PC-9 (cell line): ENCODE data around the gene ANKRD13B. TPM values are rescaled to one million over a fixed set of nuclear protein-coding genes. Genes with fewer than 3 reads are reported as not detected.

Experiments
- BruUV-seq: library from RNA; stranded (reverse); fragments of 400-500 nt; replicated peaks from 2 replicates; lab custom pipeline; 2021; lab: Mats Ljungman, UMichigan
- CTCF ChIA-PET: fragments of 300-600 bp; sonication (Branson Sonifier 250); formaldehyde crosslinking; loops from one replicate; lab custom pipeline; 2022; ENCODE audit warnings: antibody characterized with exemption; lab: Charles Lee
- POLR2A ChIA-PET: fragments of 300-600 bp; sonication (Branson Sonifier 250); formaldehyde crosslinking; loops from one replicate; lab custom pipeline; 2022; ENCODE audit warnings: antibody characterized with exemption; ENCODE audit not compliant: unreplicated experiment; lab: Charles Lee
- DNase-seq, 2 experiments: peaks; one replicate each; pipeline versions ENCODE4 v3.0.0 to v3.0.0-alpha.2; 2015 to 2022; ENCODE audit warnings: mixed read lengths in 1 of 2
- H2AFZ ChIP-seq: fragments of 200-600 bp; sonication (generic); 2 replicates; pipeline ENCODE4 v1.8.1; 2017; ENCODE audit warnings: antibody characterized with exemption
- H3F3A ChIP-seq: fragments of 200-600 bp; sonication (generic); 2 replicates; pipeline ENCODE4 v1.8.1; 2017; ENCODE audit warnings: antibody characterized with exemption, mild to moderate bottlenecking, low read depth; ENCODE audit not compliant: insufficient read depth
- H3K27ac ChIP-seq: fragments of 200-600 bp; sonication (generic); 2 replicates; pipeline ENCODE4 v1.6.1; 2016; ENCODE audit warnings: mixed run types
- H3K27me3 ChIP-seq: fragments of 200-600 bp; sonication (generic); 2 replicates; pipeline ENCODE4 v1.6.1; 2016; ENCODE audit warnings: low read depth, mixed run types; ENCODE audit not compliant: insufficient read depth
- H3K36me3 ChIP-seq: fragments of 200-600 bp; sonication (generic); 2 replicates; pipeline ENCODE4 v1.6.1; 2016; ENCODE audit warnings: low read depth, mixed run types
- H3K4me1 ChIP-seq: fragments of 200-600 bp; sonication (generic); replicated peaks from 2 replicates; pipeline ENCODE4 v1.6.1; 2016; ENCODE audit warnings: mixed run types; ENCODE audit not compliant: insufficient read depth
- H3K4me2 ChIP-seq: fragments of 200-600 bp; sonication (generic); 2 replicates; pipeline ENCODE4 v1.6.1; 2017; ENCODE audit warnings: mixed run types
- H3K4me3 ChIP-seq: fragments of 200-600 bp; sonication (generic); 2 replicates; pipeline ENCODE4 v1.6.1; 2016; ENCODE audit warnings: mixed run types
- H3K79me2 ChIP-seq: fragments of 200-600 bp; sonication (generic); 2 replicates; pipeline ENCODE4 v1.6.1; 2017; ENCODE audit warnings: low read depth, mixed run types
- H3K9me2 ChIP-seq: fragments of 200-600 bp; sonication (generic); 2 replicates; pipeline ENCODE4 v1.8.1; 2017; ENCODE audit warnings: mild to moderate bottlenecking; ENCODE audit not compliant: insufficient read depth
- H3K9me3 ChIP-seq: fragments of 200-600 bp; sonication (generic); 2 replicates; pipeline ENCODE4 v1.8.1; 2016; ENCODE audit warnings: low read depth; ENCODE audit not compliant: insufficient read depth
- H4K20me1 ChIP-seq: fragments of 200-600 bp; sonication (generic); 2 replicates; pipeline ENCODE4 v1.8.1; 2017; ENCODE audit not compliant: insufficient read depth
- EZH2 ChIP-seq: fragments of 200-600 bp; sonication (generic); IDR thresholded peaks from 2 replicates; pipeline ENCODE4 v1.8.0; 2017; ENCODE audit warnings: antibody characterized with exemption, low read depth
- intact Hi-C: fragments of 100-400 bp; cut with micrococcal nuclease; formaldehyde crosslinking; loops from one replicate; pipeline ENCODE4 v1.10.0; 2022; ENCODE audit not compliant: unreplicated experiment
- total RNA-seq: library from RNA; stranded (reverse); gene quantifications from 2 replicates; pipeline ENCODE4 v1.2.3, GENCODE V29; 2021
- TF ChIP-seq, protein P1 (sequence below): fragments of 200-600 bp; sonication (generic); conservative IDR thresholded peaks from 2 replicates; pipeline ENCODE4 v1.6.1; 2017; ENCODE audit warnings: mixed run types, antibody characterized with exemption, mild to moderate bottlenecking, moderate library complexity

The ANKRD13B gene
- total RNA-seq, 1 experiment from 2014 or later: 28.4 TPM

DNA sequence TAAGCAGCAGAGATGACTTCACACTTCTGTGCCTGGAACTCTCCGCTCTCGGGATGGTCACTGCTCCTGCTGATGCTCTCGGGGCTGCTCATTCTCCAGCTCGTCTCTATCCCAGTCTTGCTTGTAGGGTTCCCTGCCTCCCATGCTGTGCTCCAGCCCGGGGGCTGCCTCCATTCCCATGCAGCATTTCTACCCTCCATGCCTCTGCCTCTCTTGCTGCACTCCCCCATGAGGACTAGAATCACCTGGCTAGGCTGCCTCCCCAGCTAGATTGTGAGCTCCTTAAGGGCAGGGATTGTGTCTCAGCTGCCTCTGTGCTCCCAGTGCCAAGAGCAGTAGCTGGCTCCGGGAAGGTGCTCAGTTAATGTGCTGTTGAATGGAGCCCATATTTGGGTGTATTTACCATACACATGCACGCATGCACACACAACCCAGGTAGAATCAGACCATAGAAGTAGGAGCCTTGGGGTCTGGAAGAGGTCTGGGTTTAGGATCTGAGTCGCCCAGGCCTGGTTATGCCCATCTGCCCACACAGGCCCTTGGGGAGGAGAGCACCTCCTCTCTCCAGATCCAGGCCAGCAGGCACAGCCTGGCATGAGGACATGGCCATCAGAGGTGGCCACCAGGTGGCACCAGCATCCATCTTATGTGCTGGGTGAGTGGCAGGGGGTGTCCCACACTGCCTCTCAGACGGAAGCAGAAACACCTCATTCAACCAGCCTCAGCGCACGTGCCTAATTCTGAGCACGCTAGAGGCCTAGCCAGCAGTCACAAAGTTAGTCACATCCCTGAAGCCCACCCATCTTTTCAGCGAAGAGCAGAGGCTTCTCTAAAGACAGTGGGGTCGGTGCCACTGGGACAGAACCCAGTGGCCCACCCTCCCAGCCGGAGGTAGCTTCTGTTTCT, 12.8 kb upstream of the ANKRD13B start:
- Histone ChIP-seq H3K4me2 (no peak overlapping the region), H3K79me2 (peaks cover 11% of the 10 kb centered on the region), H3K27ac (no peak overlapping the region), H2AFZ (no peak overlapping the region), H3K4me1 (no peaks in the 10 kb centered on the region), H3K27me3 (no peaks in the 10 kb centered on the region), H3K36me3 (no peaks in the 10 kb centered on the region), H3K9me2 (no peaks in the 10 kb centered on the region), H3K4me3 (no peak overlapping the region), H3F3A (no peaks in the 10 kb centered on the region), H3K9me3 (no peaks in the 10 kb centered on the region), H4K20me1 (peaks cover 3% of the 10 kb centered on the region; the same call in 1 of the 2 replicates)
- CTCF ChIA-PET: interaction anchor here (0.6 to 1.6 kb wide), 6 partner anchors 20 to 513 kb away, joined by 3 to 22 read pairs (median 7); no protein-coding TSS in a partner anchor
- DNase-seq: peak; percentile 69 to 83
- POLR2A ChIA-PET: no interaction called here
- BruUV-seq: no TSS peak
- TF ChIP-seq, protein P1, sequence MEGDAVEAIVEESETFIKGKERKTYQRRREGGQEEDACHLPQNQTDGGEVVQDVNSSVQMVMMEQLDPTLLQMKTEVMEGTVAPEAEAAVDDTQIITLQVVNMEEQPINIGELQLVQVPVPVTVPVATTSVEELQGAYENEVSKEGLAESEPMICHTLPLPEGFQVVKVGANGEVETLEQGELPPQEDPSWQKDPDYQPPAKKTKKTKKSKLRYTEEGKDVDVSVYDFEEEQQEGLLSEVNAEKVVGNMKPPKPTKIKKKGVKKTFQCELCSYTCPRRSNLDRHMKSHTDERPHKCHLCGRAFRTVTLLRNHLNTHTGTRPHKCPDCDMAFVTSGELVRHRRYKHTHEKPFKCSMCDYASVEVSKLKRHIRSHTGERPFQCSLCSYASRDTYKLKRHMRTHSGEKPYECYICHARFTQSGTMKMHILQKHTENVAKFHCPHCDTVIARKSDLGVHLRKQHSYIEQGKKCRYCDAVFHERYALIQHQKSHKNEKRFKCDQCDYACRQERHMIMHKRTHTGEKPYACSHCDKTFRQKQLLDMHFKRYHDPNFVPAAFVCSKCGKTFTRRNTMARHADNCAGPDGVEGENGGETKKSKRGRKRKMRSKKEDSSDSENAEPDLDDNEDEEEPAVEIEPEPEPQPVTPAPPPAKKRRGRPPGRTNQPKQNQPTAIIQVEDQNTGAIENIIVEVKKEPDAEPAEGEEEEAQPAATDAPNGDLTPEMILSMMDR: peak; percentile 87
- no peak for TF ChIP-seq EZH2
- intact Hi-C loops: loop anchor here (1.0 to 2.0 kb wide), 3 partner anchors 351 to 513 kb away; no protein-coding TSS in a partner anchor

DNA sequence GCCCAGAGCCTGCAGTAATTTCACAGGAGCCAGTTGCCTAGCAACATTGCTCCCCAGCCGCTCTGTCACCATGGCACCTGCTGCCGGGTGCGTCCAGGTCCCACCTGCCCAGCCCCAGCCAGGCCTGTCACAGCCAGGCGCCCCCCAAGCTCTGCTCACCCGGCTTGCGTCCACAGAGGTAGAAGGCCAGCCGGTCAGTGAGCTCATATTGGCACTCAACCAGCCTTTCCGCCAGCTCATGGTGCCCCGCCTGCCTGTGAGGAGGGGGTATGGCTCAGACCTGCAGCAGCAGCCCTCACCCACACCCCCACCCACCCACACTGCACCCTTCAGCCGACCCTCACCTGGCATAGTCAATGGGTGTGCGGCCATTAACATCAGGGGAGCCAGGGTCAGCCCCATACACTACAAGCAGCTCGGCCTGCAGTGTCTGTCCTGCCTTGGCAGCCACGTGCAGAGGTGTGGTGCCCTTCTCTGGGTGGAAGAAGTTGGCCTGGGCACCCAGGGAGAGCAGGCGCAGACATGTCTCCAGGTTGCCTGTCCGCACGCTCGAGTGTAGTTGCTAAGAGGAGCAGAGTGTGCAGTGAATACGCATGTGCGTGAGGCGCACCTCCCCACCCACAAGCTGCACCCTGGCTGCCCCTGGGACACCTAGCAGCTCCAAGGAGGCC, 11.2 kb upstream of the ANKRD13B start:
- peaks cover 9% of the 10 kb centered on the region for H4K20me1 ChIP-seq
- no peaks in the 10 kb centered on the region for H3K9me3 ChIP-seq
- intact Hi-C loops: loop anchor here (2.0 kb wide), 1 partner anchor 439 kb away; no protein-coding TSS in a partner anchor
- no peaks in the 10 kb centered on the region for H3F3A ChIP-seq
- H2AFZ ChIP-seq: no peak overlapping the region
- H3K27me3 ChIP-seq: no peaks in the 10 kb centered on the region
- TF ChIP-seq, protein P1: no peak
- TF ChIP-seq EZH2: no peak
- DNase-seq: peak in 1 of 2 experiments; percentile 21
- no peaks in the 10 kb centered on the region for H3K4me1 ChIP-seq
- no peak overlapping the region for H3K4me2 ChIP-seq
- no peaks in the 10 kb centered on the region for H3K36me3 ChIP-seq
- peaks cover 26% of the 10 kb centered on the region for H3K79me2 ChIP-seq
- H3K9me2 ChIP-seq: no peaks in the 10 kb centered on the region
- CTCF ChIA-PET: interaction anchor here (0.6 to 1.6 kb wide), 4 partner anchors 58 to 601 kb away, joined by 4 to 22 read pairs (median 11); no protein-coding TSS in a partner anchor
- POLR2A ChIA-PET: interaction anchor here (0.6 kb wide), 2 partner anchors 58 to 211 kb away, joined by 3 read pairs; no protein-coding TSS in a partner anchor
- BruUV-seq: no TSS peak
- no peak overlapping the region for H3K4me3 ChIP-seq
- no peak overlapping the region for H3K27ac ChIP-seq

DNA sequence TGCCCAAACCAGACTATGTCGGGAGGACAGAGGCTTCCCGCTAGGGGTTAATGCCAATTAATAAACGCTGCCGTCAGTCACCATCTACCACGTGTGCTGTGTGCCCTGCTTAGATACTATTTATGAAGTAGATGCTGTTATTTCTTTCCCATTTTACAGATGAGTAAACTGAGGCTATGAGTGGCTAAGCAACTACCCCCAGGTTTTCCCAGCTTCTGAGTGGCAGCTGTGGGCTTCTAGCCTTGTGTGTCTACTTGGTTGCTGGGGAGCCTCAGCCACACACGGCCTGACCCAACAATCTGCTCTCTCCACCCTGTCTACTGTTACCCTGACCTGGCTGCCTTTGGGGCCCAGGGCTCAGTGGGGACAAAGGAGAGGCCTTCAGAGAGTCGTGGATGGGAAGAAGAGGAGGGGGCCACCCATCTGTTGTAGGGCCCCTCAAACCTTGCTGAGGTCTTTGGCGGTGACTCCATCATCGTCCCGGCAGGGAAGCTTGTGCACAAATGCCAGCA, 10.6 kb upstream of the ANKRD13B start:
- Histone ChIP-seq H3K79me2 (peaks cover 32% of the 10 kb centered on the region), H3K4me1 (peaks cover 4% of the 10 kb centered on the region; the same call in 1 of the 2 replicates), H3K36me3 (no peaks in the 10 kb centered on the region), H4K20me1 (peaks cover 11% of the 10 kb centered on the region), H3K4me3 (no peak overlapping the region), H3K9me3 (no peaks in the 10 kb centered on the region), H3K27ac (no peak overlapping the region), H2AFZ (no peak overlapping the region), H3F3A (no peaks in the 10 kb centered on the region), H3K9me2 (no peaks in the 10 kb centered on the region), H3K4me2 (no peak overlapping the region), H3K27me3 (no peaks in the 10 kb centered on the region)
- BruUV-seq: no TSS peak
- TF ChIP-seq EZH2: no peak
- TF ChIP-seq, protein P1: no peak
- intact Hi-C loops: no loop called here
- ChIA-PET POLR2A (interaction anchor here (0.6 kb wide), 1 partner anchor 212 kb away, joined by 3 read pairs; no protein-coding TSS in a partner anchor), CTCF (interaction anchor here (0.6 kb wide), 1 partner anchor 439 kb away, joined by 3 read pairs; no protein-coding TSS in a partner anchor)
- DNase-seq: peak in 1 of 2 experiments; percentile 3
